ENCODE measurements around the gene SERPINB13.

Gene SERPINB13

GRCh38 chr18:63617049-63617914 is 30.1 kb downstream of the SERPINB13 start:
- no peaks in the 10 kb centered on the region for H3K9me3 ChIP-seq (ENCODE audit: severe bottlenecking)
- no peak for TF ChIP-seq CTCF (IDR thresholded peaks at IDR 0.05; ENCODE audit: poor library complexity, severe bottlenecking)
- H3K27me3 ChIP-seq (ENCODE audit: insufficient read depth, poor library complexity, severe bottlenecking), result no peaks in the 10 kb centered on the region
- H3K36me3 ChIP-seq (ENCODE audit: low read depth), result no peaks in the 10 kb centered on the region
- H3K4me1 ChIP-seq (ENCODE audit: insufficient read depth, poor library complexity, severe bottlenecking), result no peaks in the 10 kb centered on the region
- no peak overlapping the region for H3K27ac ChIP-seq (ENCODE audit: poor library complexity, severe bottlenecking)
- DNase-seq (ENCODE audit: low spot score) (no peak), ATAC-seq (ENCODE audit: low read depth) (no peak)
- H3K4me3 ChIP-seq (ENCODE audit: severe bottlenecking), result no peak overlapping the region

- ATAC-seq (ENCODE audit: low read depth) (no peak), DNase-seq (ENCODE audit: low spot score) (no peak)
- H3K27me3 ChIP-seq (ENCODE audit: insufficient read depth, poor library complexity, severe bottlenecking), result no peaks in the 10 kb centered on the region
- no peaks in the 10 kb centered on the region for H3K36me3 ChIP-seq (ENCODE audit: low read depth)
- H3K4me3 ChIP-seq (ENCODE audit: severe bottlenecking), result no peak overlapping the region
- H3K4me1 ChIP-seq (ENCODE audit: insufficient read depth, poor library complexity, severe bottlenecking), result no peaks in the 10 kb centered on the region
- TF ChIP-seq CTCF (IDR thresholded peaks at IDR 0.05; ENCODE audit: poor library complexity, severe bottlenecking), result no peak
- no peak overlapping the region for H3K27ac ChIP-seq (ENCODE audit: poor library complexity, severe bottlenecking)
- no peaks in the 10 kb centered on the region for H3K9me3 ChIP-seq (ENCODE audit: severe bottlenecking)
These were observed 30.7 kb downstream of the SERPINB13 start for GRCh38 chr18:63617915-63618234.

- no peak for TF ChIP-seq CTCF (IDR thresholded peaks at IDR 0.05; ENCODE audit: poor library complexity, severe bottlenecking)
- Histone ChIP-seq H3K9me3 (ENCODE audit: severe bottlenecking) (no peaks in the 10 kb centered on the region), H3K4me1 (ENCODE audit: insufficient read depth, poor library complexity, severe bottlenecking) (no peaks in the 10 kb centered on the region), H3K27ac (ENCODE audit: poor library complexity, severe bottlenecking) (no peak overlapping the region), H3K4me3 (ENCODE audit: severe bottlenecking) (no peak overlapping the region), H3K36me3 (ENCODE audit: low read depth) (no peaks in the 10 kb centered on the region), H3K27me3 (ENCODE audit: insufficient read depth, poor library complexity, severe bottlenecking) (no peaks in the 10 kb centered on the region)
- ATAC-seq (ENCODE audit: low read depth) (no peak), DNase-seq (ENCODE audit: low spot score) (no peak)
These were observed 32.5 kb downstream of the SERPINB13 start for GRCh38 chr18:63619661-63620060.

- Histone ChIP-seq H3K9me3 (ENCODE audit: severe bottlenecking) (no peaks in the 10 kb centered on the region), H3K4me1 (ENCODE audit: insufficient read depth, poor library complexity, severe bottlenecking) (no peaks in the 10 kb centered on the region), H3K36me3 (ENCODE audit: low read depth) (no peaks in the 10 kb centered on the region), H3K27me3 (ENCODE audit: insufficient read depth, poor library complexity, severe bottlenecking) (no peaks in the 10 kb centered on the region), H3K4me3 (ENCODE audit: severe bottlenecking) (no peak overlapping the region), H3K27ac (ENCODE audit: poor library complexity, severe bottlenecking) (no peak overlapping the region)
- no peak for ATAC-seq (ENCODE audit: low read depth)
- DNase-seq (ENCODE audit: low spot score), result no peak
- TF ChIP-seq CTCF (IDR thresholded peaks at IDR 0.05; ENCODE audit: poor library complexity, severe bottlenecking), result no peak
These were observed 37.7 kb downstream of the SERPINB13 start for GRCh38 chr18:63624863-63625262.

- Histone ChIP-seq H3K27ac (ENCODE audit: poor library complexity, severe bottlenecking) (no peak overlapping the region), H3K27me3 (ENCODE audit: insufficient read depth, poor library complexity, severe bottlenecking) (no peaks in the 10 kb centered on the region), H3K36me3 (ENCODE audit: low read depth) (no peaks in the 10 kb centered on the region), H3K4me3 (ENCODE audit: severe bottlenecking) (no peak overlapping the region), H3K9me3 (ENCODE audit: severe bottlenecking) (no peaks in the 10 kb centered on the region), H3K4me1 (ENCODE audit: insufficient read depth, poor library complexity, severe bottlenecking) (no peaks in the 10 kb centered on the region)
- no peak for TF ChIP-seq CTCF (IDR thresholded peaks at IDR 0.05; ENCODE audit: poor library complexity, severe bottlenecking)
- DNase-seq (ENCODE audit: low spot score) (no peak), ATAC-seq (ENCODE audit: low read depth) (no peak)
These were observed 39.3 kb downstream of the SERPINB13 start for GRCh38 chr18:63626431-63626830.

Measured in RWPE2 (cell line).